GM12891 (cell line): ENCODE results near the gene UNC50.

Experiments
- POLR2A ChIP-seq: IDR thresholded peaks from 2 replicates; pipeline ENCODE4 v1.6.1; 2011; ENCODE audit warnings: low read depth, low read length, control low read depth
- POLR2AphosphoS5 ChIP-seq: IDR thresholded peaks from 2 replicates; pipeline ENCODE4 v1.6.1; 2011; ENCODE audit warnings: low read depth, low read length, control low read depth
- POU2F2 ChIP-seq: IDR thresholded peaks from 2 replicates; pipeline ENCODE4 v1.6.1; 2011; ENCODE audit warnings: low read depth, mild to moderate bottlenecking, control low read depth, low read length, moderate library complexity
- SPI1 ChIP-seq: IDR thresholded peaks from 2 replicates; pipeline ENCODE4 v1.6.1; 2011; ENCODE audit warnings: low read depth, low read length, control low read depth
- TAF1 ChIP-seq: IDR thresholded peaks from 2 replicates; pipeline ENCODE4 v1.6.1; 2011; ENCODE audit warnings: low read depth, low read length, control low read depth

DNA sequence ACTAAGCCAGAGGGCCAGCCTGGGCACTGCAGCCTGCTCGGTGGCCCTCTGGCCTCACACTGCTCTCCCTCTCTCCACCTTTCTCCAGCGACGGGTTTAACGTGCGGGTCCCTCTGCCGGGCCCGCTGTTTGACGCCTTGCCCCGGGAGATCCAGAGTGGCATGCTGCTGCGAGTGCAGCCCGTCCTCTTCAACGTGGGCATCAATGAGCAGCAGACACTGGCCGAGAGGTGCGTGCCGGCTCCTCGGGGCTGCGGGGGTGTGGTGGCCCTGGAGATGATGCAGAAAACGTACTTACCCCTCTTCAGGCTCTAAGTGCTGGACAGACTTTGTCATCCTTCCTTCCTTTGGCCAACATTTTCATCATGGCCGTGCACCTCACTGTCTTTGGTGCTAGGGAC is 42.4 kb upstream of the UNC50 start:
- TF ChIP-seq POLR2A, result no peak
- no peak for TF ChIP-seq POLR2AphosphoS5
- no peak for TF ChIP-seq POU2F2
- TF ChIP-seq TAF1, result no peak
- no peak for TF ChIP-seq SPI1
